Renal cortex interstitium (tissue), 15 donors: ENCODE data around the gene KRTAP20-3. TPM values are rescaled to one million over a fixed set of nuclear protein-coding genes. Genes with fewer than 3 reads are reported as not detected.

Experiments
- DNase-seq, 11 donors: peaks; one replicate each; pipeline ENCODE4 v3.0.0-alpha.2; 2013; ENCODE audit warnings: low read depth in 9 of 11, low spot score in 4 of 11; ENCODE audit errors: extremely low read depth in 1 of 11
- long read RNA-seq, 16 experiments: transcript quantifications; one replicate each; lab custom pipeline, GENCODE V29; 2026
- polyA plus RNA-seq, 3 donors: library from polyadenylated mRNA; unstranded; fragments of 120-200 nt; gene quantifications; one replicate each; pipeline ENCODE4 v1.2.1, GENCODE V29; 2013; ENCODE audit not compliant: insufficient read length in 3 of 3

Gene KRTAP20-3
- polyA plus RNA-seq, result not detected
- long read RNA-seq, donor 1, result 0 reads
- long read RNA-seq, donor 2, result 0 reads
- long read RNA-seq, donor 3, result 0 reads
- long read RNA-seq, donor 4, result 0 reads
- long read RNA-seq, donor 5, result 0 reads
- long read RNA-seq, donor 6, result 0 reads
- long read RNA-seq, donor 7, result 0 reads
- long read RNA-seq, donor 8, result 0 reads
- long read RNA-seq, donor 9, result 0 reads
- long read RNA-seq, donor 10, result 0 reads
- long read RNA-seq, donor 11, result 0 reads
- long read RNA-seq, donor 12, result 0 reads
- long read RNA-seq, donor 13, result 0 reads
- long read RNA-seq, donor 14, result 0 reads
- long read RNA-seq, donor 15, result 0 reads
- long read RNA-seq, donor 16, result 0 reads

DNA sequence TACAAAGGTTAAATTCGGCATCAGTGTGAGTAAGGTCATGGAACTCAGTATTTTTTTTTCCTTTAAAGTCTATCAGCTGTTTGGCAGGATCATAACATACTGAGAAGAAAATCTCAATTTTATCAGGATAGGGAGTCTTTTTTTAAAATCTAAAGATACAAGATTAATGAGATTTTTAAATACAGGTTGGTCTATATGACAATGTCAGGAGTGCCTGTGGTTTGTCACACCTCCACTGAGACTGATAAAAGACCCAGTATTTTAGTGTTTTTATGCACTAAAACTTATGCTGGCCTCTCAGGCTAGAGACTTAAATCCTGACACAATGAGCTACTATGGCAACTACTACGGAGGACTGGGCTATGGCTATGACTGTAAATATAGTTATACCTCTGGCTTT is at the start of gene KRTAP20-3:
Gene KRTAP20-3, plus strand, starts transcription at position 301 of the 400 bp plus-strand sequence.
- DNase-seq, result no peak

DNA sequence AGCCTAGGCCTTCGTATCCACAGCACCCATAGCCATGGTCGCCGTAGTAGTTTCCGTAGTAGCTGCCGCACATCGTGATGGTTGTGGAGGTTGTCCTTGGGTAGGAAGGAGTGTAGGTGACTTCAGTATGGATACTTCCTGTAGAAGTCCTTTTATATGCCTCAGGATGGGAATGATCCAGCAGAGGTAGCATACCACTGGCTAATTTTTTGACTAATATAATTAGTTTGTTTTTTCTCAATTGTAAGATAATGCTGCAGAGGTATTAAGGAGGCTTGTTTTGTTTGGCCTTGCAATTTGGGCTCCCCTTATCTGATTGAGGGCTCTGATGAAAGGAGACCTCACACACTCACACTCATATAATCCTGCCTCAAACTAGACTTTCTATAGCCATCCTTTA is 43.9 kb upstream of the KRTAP20-3 start, which contains the start of gene KRTAP6-2:
Gene KRTAP6-2, minus strand, starts transcription at position 101 of the 400 bp plus-strand sequence. Its CDS starts 28 bp downstream, at position 73.
- DNase-seq, result no peak

DNA sequence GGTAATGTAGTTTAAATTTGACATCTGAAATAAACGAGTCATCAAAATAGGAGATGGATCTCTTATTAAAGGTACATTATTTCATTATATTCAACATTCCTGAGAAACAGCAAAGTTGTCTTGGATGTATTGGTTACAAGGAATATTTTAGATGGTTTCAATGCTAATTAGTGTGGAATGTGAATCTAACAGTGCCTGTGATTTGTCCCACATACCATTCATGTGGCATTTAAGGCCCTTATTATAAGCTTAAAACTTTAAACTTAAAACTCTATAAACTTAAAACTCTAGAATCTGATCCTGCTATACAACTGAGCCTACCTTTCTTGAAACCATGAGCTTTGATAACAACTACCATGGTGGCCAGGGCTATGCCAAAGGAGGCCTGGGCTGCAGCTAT is 41.9 kb upstream of the KRTAP20-3 start, which contains the start of gene KRTAP22-1:
Gene KRTAP22-1, plus strand, starts transcription at position 301 of the 400 bp plus-strand sequence.
- no peak for DNase-seq

DNA sequence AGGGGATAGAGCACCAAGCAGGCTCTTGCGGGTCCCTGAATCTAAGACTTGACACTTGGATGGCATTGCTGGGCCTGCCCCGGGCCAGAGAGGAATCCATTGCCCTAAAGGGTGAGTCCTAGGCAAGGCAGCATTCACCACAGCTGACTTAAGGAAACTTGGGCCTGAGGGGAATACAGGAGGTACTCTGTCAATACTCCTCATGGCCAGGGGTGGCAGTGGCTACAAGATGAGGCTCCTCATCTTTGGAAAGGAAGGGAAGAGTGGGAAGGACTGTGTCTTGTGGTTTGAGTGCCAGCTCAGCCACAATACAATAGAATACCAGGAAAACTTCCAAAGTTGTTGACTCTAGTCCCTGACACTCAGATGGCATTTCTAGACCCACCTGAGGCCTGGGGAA is 36.7 kb upstream of the KRTAP20-3 start:
- no peak for DNase-seq

DNA sequence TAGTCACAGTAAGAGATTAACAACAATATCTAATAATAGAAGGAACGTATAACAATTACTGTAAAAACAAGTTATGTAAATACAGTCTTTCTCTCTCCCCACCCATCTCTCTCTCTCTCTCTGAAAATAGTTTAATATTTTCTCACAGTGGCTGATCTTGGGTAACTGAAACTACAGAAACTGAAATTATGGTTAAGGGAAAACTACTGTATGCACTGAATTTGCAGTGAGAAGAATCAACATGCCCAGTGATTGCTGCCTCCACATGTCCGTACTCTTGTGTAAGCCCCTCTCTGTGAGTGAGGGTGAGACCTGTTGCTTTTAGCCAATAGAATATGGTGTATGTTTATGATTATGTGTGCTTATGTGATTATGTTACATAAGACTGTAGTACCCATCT is 30.5 kb upstream of the KRTAP20-3 start:
- DNase-seq, result no peak

DNA sequence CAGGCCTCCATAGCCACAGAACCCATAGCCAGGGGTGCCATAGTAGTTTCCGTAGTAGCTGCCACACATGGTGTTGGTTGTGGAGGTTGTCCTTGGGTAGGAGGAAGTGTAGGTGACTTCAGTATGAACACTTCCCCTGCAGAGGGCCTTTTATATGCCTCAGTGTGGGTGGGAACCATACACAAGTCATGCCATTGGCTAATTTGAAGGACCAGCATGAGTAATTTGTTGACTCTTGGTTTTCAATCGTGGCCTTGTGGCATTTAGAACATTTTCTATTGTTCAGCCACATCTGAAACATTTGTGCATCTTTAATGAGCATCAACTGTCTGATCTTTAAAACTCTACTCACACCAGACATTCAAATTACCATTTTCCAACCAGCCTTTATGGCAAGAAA is 28.8 kb upstream of the KRTAP20-3 start, which contains the start of gene KRTAP6-1:
Gene KRTAP6-1, minus strand, starts transcription at position 95 of the 400 bp plus-strand sequence. Its CDS starts 26 bp downstream, at position 69.
- DNase-seq, result no peak

DNA sequence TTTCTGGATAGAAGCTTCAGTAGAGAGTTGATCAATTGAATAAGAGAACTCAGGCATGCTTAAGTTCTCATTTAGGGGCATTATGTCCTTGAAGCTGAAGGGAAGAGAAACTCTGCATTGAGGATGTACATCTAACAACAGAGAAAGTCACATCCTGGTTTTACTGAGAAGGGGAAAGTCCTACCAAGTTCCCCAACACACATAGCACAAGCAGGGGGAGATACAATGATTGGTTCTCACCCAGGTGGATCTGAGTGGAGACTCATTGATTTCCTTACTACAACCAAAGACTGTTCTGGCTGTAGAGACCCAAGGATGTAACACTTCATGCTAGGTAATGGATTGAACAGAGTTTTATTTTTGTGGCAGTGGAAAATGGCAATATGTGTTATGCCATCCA is 27.5 kb upstream of the KRTAP20-3 start:
- no peak for DNase-seq

DNA sequence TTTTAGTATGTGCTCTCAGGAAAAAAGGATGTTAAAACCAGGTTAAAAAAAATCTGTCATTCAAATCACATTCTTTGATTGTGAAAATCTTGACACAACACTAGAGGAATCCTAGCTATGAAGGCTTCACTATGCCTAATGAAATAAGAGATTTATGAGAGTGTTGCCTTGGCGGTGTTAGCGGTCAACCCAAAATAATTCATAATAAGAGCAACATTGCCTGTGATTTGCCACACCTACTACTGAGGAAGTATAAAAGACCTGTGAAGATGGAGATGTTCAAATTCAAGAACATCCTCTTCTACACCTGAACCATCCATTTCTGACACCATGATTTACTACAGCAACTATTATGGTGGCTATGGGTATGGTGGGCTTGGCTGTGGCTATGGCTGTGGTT is 26.5 kb upstream of the KRTAP20-3 start, which contains the start of gene KRTAP20-1:
Gene KRTAP20-1, plus strand, starts transcription at position 301 of the 400 bp plus-strand sequence. Its CDS starts 30 bp downstream, at position 331.
- DNase-seq, result no peak

DNA sequence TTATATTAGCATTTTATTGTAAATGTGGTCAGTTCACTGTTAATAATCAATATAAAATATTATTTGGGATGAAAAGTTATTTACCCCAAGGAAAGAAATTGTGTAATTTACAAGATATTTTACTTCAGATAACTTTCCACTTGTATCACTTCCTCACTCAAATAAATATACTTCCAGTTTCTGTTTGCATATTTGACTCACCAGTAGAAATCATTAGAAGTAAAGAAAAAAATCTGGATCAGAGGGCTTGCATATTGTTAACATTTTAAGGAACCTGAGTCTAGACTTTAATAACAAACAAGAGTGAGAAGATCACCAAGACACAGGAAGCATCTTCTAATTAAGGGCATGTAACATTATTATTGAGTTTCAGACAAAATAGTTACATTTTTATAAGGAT is 22.6 kb upstream of the KRTAP20-3 start:
- DNase-seq, result no peak

DNA sequence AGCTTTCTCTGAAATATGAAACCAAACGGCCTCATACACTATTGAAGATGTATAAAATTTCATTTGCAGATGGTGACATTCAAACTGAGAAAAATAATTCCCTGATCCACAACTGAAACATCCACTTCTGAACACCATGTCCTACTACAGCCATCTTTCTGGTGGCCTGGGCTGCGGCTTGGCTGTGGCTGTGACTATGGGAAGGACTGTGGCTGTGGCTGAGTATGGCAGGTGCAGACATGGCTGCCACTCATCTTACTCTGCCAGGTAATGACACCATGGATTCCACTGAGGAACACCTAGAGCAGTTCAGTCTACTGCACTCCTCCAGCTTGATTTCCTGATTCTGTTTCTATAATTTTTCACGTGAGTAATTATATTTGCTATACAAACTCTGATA is 22.1 kb upstream of the KRTAP20-3 start, which contains the start of gene KRTAP20-4:
Gene KRTAP20-4, plus strand, starts transcription at position 106 of the 400 bp plus-strand sequence.
- DNase-seq, result no peak

DNA sequence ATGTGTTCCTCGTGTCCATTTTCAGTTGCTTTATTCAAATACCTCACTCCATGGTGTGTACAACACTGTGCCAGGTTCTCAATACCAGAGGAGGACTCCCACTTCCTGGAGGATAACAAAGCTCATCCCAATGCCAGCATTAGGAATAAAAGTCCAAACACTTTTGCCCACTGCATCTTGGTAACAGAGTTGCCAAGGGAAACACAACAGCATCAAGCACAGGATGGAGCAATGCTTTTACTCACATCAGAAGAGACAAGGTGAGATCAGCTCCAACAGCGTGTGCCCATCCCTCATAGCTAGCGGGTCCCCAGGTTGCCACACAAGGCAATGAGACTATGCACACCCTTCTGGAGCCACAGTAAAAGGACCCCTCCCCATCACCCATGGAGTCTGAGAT is 19.3 kb upstream of the KRTAP20-3 start:
- no peak for DNase-seq

DNA sequence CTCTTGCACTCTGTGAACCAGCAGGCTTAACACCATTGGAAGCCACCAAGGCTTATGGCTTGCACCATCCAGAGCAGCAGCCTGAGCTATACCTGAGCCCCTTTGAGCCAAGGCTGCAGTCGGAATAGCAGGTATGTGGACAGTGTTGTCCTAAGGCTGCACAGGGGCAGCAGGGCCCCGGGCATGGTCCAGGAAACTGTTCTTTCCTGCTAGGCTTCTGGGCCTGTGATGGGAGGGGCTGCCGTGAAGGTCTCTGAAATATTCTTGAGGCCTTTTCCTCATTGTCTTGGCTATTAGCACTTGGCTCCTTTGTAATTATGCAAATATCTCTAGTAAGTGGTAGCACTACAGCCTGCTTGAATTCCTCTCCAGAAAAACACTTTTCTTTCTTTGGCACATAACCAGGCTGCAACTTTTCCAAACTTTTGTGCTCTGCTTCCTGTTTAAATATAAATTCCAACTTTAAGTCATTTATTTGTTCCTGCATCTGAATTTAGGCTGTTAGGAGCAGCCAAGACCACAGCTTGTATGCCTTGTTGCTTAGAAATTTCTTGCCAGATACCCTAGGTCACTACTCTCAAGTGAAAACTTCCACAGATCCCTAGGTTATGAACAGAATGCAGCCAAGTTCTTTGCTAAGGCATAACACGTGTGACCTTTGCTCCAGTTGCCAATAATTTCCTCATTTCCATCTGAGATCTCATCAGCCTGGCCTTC is 17.1 kb upstream of the KRTAP20-3 start:
- no peak for DNase-seq

DNA sequence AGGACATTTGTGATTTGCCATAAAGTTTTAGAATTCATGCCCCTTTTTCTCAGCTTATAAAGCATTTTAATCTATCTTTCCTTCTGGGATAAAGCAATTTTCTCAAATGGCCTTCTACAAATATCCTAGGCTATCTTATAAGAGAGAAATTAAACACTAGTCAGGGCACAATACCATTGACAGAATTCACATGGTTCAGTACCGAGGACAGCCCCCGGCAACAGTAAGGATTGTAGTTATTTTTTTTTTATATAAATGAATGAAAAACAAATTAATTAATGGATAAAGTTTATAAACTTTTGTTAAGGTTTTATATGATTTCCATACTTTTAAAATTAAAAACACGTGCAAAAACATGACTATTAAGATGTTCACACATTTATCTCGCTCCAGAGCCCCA is 14.6 kb upstream of the KRTAP20-3 start:
- no peak for DNase-seq

DNA sequence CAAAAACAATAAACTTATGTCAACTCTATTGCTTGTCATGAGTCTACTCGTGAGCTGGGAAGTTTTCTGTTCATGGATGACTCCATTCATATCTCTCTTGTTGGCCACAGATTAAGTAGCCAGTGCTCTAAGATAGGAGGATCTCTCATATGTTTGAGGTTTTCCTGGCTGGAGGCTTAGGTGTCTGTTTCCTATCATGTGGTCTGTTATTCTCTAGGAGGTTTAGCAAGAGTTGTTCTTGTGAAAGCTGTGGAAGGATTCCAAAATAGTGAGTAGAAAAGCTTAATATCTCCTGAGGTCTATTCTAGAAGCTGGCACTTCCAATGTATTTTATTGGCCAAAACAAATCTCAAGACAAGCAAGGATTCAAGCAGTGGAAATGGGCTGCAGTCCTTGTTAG is 13.5 kb upstream of the KRTAP20-3 start:
- no peak for DNase-seq

DNA sequence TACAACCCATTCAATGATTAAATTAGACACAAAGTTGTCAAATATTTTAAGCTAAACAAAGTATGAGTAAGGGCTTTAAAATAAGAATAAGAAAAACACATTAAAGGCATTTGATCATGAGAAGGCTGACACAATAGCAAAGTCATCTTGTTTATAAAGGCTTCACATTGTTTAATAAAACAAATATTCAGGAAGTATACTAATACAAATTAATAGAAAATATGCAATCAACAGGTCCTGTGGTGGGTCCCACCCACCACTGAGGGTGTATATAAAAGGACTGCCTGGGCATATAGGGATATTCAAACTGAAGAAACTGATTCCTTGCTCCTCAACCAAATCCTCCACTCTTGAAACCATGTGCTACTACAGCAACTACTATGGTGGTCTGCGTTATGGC is 7.8 kb upstream of the KRTAP20-3 start, which contains the start of gene KRTAP20-2:
Gene KRTAP20-2, plus strand, starts transcription at position 301 of the 400 bp plus-strand sequence. Its CDS starts 58 bp downstream, at position 359.
- no peak for DNase-seq

DNA sequence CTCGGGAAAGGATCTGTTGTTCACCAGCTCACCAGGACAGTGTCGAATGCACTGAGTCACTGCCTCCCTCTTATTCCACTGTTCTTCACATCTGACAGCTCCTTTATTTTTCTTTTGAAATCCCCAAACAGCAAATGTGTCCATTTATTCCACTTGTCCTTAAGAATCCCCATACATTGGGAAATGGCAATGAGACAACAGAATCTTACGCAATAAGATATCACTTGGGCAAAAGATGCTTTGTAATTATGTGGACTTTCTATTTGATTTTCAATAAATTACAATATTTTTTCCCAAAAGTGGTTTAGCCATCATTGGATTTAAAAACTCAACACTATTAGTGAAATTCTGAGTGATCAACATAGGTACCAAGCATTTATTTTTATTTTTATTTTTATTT is 4.0 kb upstream of the KRTAP20-3 start:
- DNase-seq, result no peak

DNA sequence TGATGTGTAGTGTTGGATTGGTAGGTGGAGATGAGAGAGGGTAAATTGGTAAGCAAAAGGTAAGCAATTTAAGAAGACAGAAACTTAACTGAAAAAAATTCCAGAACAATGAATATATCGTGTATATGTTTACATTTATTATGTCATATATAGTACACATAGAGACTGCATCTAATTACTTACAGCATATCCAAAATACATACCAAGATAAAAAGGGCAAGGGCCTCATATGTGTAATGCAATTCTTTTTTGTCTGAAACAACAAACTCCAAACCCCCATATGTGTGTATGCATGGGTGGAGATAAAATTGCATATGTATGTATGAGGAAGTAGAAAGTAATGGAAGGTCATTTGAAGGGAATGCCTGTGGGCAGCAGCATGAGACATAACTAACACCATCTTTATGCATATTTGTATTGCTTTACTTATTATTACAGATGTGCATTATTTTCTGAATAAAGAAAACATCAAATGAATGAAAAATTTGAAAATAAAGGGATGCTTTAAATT is 4.3 kb downstream of the KRTAP20-3 start:
- DNase-seq, result no peak

DNA sequence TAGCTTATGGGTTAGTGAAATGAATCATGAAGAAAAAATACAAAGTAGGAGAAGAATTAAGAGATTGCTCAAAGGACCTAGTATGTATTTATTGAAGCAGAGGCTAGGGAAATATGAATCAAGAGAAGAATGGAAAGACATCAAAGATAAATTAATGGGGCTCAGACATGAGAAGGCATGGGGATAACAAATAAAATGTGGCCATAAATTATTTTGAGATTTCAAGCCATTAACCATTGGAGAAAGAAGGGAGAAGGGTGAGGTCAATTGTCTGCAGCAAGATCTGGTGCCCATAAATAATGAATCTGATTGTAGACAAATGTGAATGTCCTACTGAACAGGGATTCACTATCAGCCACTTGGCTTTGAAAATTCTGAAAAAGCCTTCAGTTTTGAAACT is 10.2 kb downstream of the KRTAP20-3 start:
- DNase-seq, result no peak

DNA sequence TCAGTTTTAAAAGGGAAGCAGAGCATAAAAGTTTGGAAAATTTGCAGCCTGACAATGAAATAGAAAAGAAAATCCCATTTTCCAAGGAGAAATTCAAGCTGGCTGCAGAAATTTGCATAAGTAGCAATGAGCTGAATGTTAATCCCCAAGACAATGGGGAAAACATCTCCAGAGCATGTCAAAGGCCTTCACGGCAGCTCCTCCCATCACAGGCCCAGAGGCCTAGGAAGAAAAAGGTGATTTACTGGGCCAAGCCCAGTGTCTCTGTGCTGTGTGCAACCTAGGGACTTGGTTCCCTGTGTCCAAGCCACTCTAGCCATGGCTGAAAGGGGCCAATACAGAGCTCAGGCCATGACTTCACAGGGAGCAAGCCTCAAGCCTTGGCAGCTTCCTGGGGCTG is 26.1 kb downstream of the KRTAP20-3 start:
- DNase-seq, result no peak
